GM19467 (cell line): ENCODE data around the gene PLEKHM3.
"Not testable (repeated sequence)": the region's sequence is repeated elsewhere in the genome, so short reads cannot be mapped to it uniquely, and the experiment has no call there.

Experiments
- ATAC-seq: cut with Tn5 transposase; IDR thresholded peaks from one replicate; pipeline ENCODE4 v1.9.1; 2021; ENCODE audit warnings: mild to moderate bottlenecking, moderate library complexity; ENCODE audit not compliant: unreplicated experiment

Gene PLEKHM3

DNA sequence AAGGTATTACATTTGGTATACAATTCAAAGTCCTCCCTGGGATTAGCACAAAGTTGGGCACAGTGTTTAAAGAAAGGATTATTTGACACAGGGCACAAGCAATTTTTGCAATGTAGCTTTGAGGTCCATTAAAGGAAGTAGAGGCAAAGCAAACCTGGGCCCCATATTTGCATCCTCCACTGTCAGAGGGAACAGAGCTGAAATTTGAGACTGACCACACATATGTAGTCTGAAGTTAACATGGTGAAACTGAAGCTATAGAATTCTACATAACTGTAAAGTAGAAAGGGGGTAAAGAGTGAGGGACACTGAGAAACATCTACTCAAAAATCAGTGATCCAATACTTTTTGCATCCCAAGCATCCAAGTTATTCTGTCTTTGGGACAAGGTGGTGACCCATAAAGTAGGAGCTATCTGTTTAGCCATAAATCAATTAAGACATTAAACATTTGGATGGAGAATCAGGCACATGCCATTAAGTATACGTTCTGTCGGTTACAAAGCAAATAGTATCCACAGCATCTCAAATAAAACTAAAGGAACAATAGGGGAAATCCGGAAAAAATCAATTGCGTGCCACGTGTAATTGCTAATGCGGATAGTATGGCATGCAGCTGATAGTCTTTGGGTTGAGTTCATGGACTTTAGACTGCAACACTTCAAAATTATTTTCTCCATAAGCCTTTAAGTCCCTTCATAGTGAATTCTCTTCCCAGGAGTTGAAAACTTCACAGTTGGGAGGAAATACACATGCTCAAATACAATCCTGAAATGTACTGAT is 72.6 kb downstream of the PLEKHM3 start:
- ATAC-seq = no peak

DNA sequence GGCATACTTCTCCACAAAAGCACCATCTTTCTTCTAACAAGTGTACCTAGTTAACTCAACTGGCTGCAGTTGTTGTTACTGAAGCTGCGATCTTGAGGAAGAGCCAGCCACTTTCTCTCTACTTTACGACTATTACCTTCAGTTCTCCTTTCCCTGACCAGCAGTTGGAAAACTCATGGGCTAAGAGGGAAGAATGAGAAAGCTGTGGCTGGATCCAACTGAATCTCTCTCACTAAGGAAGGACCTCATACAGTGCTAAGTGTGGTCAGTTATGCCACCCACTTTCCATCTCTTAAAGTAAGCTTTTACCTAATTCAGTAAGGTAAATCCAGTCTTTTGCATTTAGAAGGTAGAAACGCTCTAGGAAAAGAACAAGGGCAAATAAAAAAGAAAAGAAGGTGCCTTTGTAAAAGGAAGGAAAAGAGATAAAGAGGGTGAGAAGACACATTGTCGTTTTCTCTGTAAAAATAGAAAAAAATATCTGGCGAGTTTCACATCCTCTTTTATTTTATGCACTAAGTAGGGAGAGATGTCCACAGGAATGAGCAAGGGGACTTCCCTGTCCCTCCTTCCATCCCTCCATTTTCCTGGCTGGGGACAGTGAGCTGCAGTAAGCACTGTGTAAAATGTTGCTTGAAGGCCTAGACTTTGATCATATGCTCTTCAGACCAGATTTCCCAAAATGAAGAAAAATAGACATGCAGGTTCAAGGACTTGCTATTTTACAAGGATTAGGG is 73.4 kb downstream of the PLEKHM3 start:
- no peak for ATAC-seq

DNA sequence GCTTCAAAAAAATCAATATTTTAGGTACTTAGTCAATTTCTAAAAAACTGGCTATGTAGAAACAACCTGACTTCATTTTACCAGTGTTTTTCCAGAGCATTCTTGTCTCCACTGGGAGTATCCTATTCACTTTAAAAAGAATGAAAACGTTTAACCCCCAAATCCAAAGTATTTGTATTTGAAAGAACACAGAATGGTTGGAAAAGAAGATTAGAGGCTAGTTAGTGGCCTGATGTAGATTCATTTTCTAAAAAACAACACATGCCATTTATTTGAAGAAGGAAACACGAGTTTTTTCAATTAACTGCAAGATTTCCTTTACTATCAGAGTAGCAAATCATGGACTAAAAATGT is 74.6 kb downstream of the PLEKHM3 start:
- ATAC-seq = no peak

DNA sequence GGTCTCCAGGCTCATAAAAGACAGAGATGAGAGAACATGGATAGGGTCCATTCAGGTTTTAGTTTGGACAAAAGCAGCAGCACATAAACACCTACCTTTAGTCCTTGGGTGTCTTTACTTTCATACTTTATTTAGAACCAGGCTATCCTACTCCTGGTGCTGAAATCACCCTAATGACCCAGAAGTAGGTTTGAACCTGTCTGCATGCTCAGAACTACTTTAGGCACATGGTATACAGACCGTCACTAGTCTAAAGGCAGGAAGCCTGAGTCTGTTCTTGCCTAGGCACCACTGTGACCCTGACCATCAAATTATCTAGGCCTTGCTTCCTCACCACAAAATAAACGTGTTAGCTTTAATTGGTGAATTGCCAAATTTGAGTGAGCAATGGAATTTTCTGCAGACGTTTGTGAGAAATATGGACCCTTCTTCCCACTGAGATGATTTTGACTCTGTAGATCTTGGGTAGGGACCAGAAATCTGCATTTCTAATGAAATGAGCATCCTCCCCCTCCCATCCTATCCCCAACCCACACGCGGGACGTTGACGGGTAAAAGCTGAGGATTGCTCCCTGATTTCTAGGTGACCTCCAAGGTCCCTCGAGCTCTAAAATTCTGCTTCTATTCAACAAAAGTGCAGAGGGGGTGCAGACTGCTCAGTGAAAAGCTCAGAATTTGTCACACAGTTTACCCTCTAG is 75.1 kb downstream of the PLEKHM3 start:
- no peak for ATAC-seq

DNA sequence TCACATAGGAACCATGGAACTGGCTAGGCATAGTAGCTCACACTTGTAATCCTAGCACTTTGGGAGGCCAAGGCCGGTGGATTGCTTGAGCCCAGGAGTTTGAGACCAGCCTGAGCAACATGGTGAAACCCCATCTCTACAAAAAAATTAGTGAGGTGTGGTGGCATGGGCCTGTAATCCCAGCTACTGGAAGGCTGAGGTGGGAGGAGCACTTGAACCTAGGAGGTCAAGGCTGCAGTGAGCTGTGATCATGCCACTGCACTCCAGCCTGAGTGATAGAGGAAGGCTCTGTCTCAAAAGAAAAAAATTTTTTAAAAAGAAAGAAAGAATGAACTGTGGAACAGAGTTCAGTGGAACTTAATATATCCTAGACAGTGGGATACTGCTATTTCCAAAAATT is 76.1 kb downstream of the PLEKHM3 start:
- not testable (repeated sequence) for ATAC-seq

DNA sequence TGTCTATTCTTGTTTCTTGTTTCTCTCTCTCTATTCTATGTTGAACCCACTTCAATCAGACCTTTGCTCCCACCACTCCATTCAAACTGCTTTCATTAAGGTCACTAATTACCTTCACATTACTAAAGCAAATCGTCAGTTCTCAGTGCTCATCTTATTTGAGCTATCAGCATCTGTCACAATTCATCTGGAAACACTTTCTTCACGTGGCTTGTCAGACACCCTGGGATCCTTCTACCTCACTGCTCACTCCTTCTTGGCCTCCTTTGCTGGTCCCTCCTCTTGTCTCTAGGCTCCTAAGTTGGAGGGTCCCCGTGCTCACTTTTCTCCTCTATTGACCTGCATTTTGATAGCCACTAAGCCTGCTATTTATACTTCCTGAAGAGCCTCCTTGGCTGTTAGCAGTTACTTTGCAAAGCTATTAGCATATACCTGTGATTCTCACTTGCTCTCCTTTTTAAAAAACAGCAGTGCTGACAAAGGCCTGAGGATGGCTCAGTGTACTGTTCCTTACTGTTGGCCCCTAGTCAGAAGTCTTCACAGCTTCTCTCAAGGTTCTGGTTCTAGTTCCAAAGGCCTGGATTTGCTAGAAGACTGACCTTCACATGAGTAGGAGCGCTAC is 80.2 kb downstream of the PLEKHM3 start:
- no peak for ATAC-seq

DNA sequence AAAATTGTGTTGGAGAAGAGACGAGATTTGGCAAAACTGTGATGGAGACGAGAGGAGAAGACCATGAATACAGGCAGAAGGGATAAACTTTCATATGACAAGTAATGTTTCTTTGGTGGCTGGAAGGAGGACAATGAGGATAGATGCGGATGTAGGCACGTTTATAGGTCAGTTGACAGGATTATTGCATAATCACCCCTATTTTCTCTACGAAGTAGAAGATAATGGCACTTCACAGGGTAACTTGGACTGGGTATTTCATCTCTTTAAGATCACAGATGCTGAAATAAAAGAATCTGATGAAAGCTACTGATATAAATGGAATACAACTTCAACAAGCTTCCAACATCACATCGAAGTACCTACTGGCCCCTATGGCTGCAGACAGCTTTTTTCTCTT is 81.0 kb downstream of the PLEKHM3 start:
- no peak for ATAC-seq

DNA sequence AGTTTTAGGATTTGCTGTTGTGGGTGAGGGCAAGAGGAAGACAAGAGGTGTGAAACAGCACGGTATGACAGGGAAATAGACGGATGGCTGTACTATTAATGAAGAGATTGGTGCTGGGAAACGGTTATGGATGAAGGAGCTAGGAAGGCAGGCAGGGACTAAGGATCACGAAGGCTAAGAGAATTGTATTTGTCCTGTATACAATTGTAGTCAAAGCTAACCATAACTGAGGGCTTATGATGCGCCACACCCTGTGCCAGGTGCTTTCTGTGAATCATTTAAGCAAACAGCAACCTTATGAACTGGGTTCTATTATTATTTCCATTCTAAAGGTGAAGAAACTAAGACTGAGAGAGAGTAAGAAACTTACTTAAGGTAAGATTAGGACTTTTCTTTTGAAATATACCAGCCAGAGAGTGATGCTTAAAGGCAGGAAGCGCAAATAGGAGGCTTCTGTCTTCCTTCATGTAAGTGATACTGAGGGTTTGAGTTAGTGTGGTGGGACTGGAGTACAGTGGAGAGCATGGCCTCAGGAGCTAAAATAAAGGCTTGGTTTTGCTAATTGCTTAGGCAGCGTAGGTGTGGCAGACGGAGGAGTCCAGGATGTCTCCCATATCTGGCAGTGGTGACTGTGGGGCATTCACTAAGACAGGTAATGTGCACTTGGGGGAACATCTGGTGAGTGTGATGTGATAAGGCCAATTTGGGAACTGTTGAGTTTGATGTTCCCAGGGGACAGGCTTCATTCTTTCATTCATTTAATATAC is 85.8 kb downstream of the PLEKHM3 start:
- ATAC-seq = no peak

DNA sequence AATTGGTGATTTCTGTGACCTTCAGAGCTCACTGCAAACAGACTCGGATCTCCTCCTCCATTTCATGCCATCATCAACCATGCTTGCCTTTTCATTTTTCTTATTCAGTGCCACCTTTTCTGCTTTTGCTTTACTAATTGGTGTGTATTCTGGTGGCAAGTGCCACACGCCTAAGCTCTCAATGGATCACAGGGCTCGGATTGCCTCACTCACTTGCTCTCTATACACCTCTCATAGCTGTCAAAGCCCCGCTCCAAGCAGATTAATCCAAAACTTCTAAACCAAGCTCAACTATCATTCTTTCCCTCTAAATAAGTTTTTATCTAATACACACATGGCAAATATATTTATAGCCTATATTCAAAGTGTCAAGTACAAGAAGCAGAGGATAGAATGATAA is 86.4 kb downstream of the PLEKHM3 start:
- no peak for ATAC-seq

DNA sequence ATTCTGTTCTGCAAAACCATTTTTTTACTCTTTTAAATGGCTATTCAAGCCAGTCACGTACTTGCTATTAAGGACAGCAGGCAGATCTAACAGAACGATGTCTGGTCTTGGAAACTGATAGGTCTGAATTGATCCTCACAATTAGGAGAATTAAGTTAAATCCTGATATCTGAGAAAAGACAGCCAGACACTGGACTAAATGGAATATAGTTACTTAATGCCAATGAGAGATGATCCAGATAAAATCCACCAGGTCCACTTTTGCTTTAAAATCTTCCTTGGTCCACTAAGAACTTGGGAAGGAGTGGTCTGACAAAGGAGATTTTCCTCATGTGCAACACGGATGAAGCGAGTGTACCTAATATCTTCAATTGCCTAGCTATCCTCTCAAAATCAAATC is 86.9 kb downstream of the PLEKHM3 start:
- ATAC-seq = no peak

DNA sequence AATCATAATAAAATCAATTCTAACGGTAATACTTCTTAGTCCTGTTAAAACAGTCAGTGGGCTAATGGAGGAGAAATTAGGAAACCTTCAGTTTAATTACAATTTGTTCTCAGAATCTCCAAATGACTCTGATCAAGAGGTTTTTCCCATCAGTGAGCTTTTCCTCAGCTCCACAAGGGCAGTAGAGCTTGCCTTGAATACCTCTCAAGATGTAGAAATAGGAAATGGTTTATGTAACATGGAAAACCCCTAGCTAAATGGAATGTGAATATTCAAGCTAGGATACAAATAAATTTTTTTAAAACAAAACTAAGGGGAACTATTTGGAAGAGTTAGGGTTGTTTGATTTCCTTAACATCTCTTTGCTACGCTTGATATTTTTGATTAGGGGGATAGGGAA is 87.5 kb downstream of the PLEKHM3 start:
- ATAC-seq = no peak

DNA sequence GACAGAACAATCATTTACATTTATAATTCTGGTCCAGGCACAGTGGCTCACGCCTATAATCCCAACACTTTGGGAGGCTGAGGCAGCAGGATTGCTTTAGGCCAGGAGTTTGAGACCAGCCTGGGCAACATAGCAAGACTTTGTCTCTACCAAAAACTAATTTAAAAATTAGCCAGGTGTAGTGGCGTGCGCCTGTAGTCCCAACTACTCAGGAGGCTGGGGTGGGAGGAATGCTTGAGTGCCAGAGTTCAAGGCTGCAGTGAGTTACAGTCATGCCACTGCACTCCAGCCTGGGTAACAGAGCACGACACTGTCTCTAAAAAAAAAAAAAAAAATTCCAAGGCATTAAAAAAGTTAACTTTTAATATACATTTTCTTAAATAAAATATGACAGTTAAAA is 88.1 kb downstream of the PLEKHM3 start:
- no peak for ATAC-seq

DNA sequence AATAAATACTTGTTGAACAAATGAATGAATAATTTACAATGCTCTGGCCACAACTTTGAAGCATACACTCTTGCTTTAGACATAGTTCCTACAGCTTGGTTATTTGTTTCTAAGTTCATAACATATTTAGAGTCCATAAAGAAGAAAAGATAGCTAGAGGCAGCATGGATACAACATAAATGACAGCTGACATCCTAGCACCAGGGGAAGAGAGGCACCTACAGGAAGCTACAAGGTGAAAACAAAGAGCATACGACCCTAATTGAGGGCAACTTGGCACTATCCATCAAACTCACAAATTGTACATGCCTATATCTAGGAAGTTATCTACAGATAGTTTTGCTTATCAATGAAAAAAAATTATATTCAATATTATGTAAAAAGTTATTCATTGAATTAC is 88.9 kb downstream of the PLEKHM3 start:
- no peak for ATAC-seq

DNA sequence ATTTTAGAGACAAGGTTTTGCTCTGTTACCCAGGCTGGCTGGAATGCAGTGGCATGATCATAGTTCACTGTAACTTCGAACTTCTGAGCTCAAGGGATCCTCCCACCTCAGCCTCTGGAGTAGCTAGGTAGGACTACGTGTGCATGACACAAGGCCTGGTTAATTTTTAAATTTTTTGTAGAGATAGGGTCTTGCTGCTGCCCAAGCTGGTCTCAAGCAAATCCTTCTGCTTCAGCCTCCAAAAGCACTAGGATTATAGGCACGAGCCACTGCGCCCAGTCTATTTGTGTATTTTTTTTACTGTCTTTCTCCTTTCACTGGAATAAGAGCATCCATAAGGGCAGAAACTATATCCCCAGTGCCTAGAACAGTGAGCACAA is 89.3 kb downstream of the PLEKHM3 start:
- no peak for ATAC-seq

DNA sequence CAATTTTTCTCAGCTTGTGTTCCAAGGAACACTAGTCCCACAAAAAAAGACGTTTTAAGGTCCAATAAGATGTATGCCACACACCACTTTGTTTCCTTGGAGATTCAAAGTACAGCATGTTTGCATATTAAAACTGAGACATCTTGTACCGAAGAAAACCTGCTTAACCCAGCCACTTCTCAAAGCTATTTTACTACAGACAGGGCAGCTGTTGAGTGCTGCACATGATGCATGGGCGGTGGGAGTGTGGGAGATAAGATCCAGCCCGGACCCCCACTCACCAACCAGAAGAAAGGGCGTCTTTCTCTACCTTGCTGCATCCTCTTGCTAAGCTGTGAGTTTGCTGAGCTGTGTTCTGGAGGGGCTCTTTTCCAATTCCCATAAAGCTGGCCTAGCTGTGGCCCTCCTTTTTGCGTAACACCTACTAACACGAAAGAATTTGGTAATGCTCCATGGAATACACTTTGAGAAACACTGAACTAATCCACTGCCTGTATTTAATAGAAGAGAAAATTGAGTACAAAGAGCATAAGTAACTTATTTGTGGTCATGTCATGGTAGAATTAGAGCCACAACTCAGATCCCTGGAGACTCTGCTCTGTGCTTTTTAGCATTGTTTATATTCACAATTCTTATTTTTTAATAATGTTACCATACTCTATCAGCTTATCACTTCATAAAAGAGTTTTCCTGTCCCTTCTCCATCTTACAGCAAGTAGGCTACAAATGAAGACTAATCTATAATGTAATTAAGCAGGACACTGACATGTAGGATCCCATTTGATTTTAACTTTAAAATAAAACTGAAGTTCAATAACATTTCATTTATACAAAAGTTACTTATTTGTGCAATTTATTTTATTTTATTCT is 90.0 kb downstream of the PLEKHM3 start:
- ATAC-seq = no peak

DNA sequence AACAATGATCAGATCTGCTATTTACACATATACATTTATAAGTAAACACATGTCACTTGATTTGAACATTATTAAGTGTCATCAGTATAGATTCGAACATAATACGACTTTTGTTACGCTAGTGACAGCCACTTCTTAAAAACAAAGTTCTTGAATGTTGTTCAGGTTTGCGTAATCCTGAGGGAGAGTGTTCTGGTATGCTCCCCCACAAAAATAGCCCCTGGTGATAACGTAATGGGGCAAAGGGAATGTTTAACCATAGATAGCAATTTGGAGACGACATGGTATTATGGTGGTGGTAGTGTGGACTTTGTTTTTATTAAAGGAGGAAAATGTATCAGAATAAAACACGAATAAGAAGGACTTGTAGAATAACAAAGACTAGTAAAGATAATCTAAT is 90.6 kb downstream of the PLEKHM3 start:
- ATAC-seq = no peak

DNA sequence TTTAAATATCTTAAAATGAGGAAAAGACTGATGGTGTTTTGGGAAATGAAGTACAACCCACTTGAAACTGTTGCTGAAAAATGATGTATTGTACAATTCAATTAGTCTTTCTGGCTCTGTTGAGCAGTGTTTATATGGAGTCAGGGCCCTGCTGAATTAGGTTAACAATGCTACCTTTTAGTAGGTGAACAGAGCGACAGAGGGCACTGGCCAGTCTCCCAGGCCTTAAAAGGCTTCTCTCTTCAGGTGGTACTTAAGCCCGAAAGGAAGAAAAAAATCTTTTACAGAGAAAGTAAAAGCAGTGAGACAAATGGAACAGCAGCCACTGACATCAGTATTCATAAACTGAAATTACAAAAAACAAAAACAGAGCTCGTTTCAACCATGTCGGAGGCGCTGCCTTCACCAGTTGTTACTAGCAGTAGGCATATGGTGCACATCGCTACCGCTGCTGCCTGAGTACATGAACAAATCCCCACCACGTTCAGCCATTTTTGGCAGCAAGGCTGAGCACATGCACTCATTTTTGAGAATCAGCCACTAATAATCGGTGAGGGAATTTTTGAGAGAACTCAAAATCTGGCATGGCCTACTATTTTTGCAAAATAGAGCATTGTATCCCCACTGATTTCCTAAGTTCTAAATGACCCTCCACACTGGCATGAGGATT is 91.8 kb downstream of the PLEKHM3 start:
- no peak for ATAC-seq

DNA sequence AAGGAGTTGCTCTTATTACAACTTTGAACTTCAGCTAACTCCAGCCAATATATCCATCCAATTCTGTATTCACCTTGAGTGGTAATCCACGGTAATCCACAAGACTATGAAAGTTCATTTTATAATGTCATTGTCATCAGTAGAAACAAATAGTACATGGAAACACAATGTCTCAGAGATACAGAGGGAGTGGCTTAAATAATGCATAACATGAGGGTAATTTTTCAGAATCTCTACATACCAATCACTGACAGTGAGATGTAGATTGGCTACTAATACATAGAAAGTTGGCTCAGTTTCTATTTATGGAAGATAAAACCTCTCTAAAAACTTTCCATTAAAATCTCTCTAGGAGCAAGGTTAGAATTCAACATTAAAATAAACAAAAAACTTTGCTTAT is 93.2 kb downstream of the PLEKHM3 start:
- ATAC-seq = no peak

DNA sequence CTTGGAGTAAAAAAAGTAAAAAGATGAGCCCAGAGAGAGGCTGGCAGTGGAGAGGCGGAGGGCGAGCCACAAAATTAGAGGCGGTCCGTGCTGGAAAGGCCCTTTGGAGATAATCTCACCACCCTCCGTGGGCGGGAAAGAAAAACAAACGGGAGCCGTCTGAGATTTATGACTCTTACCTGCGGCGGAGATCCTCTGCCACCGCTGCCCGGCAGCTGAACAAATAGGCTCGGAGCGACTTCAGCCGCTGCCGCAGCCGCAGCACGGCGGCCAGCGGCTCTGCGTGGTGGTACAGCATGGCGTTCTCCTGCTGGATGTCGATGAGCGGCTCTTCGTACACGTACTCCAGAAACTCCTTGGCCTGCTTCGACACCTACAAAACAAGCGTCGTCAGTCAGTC is 94.6 kb downstream of the PLEKHM3 start:
- ATAC-seq = no peak
